ENCODE measurements around the gene MED13L. TPM values are rescaled to one million over a fixed set of nuclear protein-coding genes. Genes with fewer than 3 reads are reported as not detected.

Gene MED13L
- total RNA-seq, 1 donor from 2014 or later, result 39.8 TPM

DNA sequence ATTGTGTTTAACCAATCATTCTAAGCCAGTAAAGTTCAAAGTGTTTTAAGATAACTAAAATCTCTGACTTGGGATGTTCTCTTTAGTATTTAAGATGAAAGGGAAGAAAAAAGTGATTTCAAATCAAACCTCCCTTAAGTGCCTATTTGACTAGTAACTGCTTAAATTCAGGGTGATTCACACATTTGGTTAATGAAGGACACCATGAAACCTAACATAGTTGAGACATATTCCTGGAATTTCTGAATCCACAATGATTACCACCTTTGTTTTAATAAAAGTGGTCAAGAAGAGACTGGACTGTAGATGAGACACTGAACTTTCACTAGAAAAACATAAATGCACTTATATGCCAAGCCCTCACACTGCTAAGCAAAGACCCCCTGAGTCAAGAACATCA is 138.7 kb downstream of the MED13L start:
- FAIRE-seq (no peak), DNase-seq (ENCODE audit: low read depth) (peak; percentile 47)

DNA sequence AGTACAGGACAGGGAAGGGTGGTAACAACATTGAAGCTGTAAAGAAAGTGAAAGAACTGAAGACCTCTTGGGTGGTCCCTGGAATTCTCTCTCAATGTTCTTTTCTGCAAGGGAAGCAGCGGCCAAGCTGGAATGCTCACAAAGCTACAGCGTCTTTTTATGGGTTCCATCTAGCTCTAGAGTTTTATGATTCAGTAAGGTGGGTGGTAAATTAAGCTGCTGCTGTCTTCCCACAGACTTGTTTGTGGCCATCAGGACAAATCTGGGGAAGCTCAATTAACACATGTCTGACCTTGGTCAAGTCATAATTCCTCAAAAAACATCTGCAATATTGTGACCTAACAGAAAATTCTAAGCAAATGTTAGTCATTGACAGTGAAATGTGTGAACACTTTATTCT is 139.1 kb downstream of the MED13L start:
- FAIRE-seq (no peak), DNase-seq (ENCODE audit: low read depth) (no peak)
- Histone ChIP-seq H3K4me3 (ENCODE audit: low read depth, low read length) (no peak overlapping the region), H3K27me3 (ENCODE audit: control insufficient read depth, insufficient read depth, low read length) (no peaks in the 10 kb centered on the region), H3K36me3 (ENCODE audit: control insufficient read depth, insufficient read depth, low read length) (no peaks in the 10 kb centered on the region)
- TF ChIP-seq, protein P1, sequence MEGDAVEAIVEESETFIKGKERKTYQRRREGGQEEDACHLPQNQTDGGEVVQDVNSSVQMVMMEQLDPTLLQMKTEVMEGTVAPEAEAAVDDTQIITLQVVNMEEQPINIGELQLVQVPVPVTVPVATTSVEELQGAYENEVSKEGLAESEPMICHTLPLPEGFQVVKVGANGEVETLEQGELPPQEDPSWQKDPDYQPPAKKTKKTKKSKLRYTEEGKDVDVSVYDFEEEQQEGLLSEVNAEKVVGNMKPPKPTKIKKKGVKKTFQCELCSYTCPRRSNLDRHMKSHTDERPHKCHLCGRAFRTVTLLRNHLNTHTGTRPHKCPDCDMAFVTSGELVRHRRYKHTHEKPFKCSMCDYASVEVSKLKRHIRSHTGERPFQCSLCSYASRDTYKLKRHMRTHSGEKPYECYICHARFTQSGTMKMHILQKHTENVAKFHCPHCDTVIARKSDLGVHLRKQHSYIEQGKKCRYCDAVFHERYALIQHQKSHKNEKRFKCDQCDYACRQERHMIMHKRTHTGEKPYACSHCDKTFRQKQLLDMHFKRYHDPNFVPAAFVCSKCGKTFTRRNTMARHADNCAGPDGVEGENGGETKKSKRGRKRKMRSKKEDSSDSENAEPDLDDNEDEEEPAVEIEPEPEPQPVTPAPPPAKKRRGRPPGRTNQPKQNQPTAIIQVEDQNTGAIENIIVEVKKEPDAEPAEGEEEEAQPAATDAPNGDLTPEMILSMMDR (IDR thresholded peaks at IDR 0.05; ENCODE audit: insufficient read depth, low read length, severe bottlenecking), result no peak

More for the DNA sequence above, 138.7 kb downstream of the MED13L start:
- H3K36me3 ChIP-seq (ENCODE audit: control insufficient read depth, insufficient read depth, low read length), result no peaks in the 10 kb centered on the region
- no peaks in the 10 kb centered on the region for H3K27me3 ChIP-seq (ENCODE audit: control insufficient read depth, insufficient read depth, low read length)
- no peak overlapping the region for H3K4me3 ChIP-seq (ENCODE audit: low read depth, low read length)
- TF ChIP-seq, protein P1 (IDR thresholded peaks at IDR 0.05; ENCODE audit: insufficient read depth, low read length, severe bottlenecking), result no peak

DNA sequence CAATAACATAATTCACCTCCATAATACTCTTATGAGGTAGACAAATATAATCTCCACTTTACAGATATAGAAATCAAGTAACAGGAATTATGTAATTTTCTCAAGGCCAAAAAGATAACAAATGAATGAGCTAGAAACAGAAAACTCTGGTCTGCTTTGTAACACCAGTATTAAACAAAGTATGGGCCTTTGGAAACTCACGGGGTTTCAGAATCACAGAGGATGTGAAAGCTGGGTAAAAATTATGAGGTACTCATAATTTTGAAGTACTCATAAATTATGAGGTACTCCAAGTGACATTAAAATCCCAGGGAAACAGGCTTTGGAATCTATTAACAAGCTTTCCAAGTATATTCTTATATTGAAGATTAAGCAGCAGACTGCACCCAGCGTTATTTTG is 140.2 kb downstream of the MED13L start:
- DNase-seq (ENCODE audit: low read depth) (no peak), FAIRE-seq (no peak)
- H3K36me3 ChIP-seq (ENCODE audit: control insufficient read depth, insufficient read depth, low read length), result no peaks in the 10 kb centered on the region
- TF ChIP-seq, protein P1 (IDR thresholded peaks at IDR 0.05; ENCODE audit: insufficient read depth, low read length, severe bottlenecking), result no peak
- H3K27me3 ChIP-seq (ENCODE audit: control insufficient read depth, insufficient read depth, low read length), result no peaks in the 10 kb centered on the region
- no peak overlapping the region for H3K4me3 ChIP-seq (ENCODE audit: low read depth, low read length)

DNA sequence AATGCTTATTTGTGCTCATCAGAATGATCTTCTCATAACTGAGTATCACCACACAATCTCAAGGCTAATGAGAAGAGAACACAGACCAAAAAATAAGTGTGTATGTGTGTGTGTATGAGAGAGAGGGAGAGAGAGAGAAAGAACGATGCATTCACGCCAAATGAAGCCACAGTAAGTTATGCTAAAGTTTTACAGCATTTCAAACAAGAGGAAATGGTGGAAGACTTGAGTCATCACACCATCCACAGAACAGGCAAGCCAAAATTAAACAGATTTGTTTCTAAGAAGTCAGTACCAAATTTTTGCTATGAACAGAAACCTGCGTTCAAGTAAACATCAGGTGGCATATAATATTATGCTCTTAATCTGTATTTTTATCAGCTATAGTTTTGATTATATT is 141.2 kb downstream of the MED13L start:
- TF ChIP-seq, protein P1 (IDR thresholded peaks at IDR 0.05; ENCODE audit: insufficient read depth, low read length, severe bottlenecking), result no peak
- Histone ChIP-seq H3K4me3 (ENCODE audit: low read depth, low read length) (no peak overlapping the region), H3K27me3 (ENCODE audit: control insufficient read depth, insufficient read depth, low read length) (no peaks in the 10 kb centered on the region), H3K36me3 (ENCODE audit: control insufficient read depth, insufficient read depth, low read length) (no peaks in the 10 kb centered on the region)
- FAIRE-seq, result no peak
- DNase-seq (ENCODE audit: low read depth), result no peak

DNA sequence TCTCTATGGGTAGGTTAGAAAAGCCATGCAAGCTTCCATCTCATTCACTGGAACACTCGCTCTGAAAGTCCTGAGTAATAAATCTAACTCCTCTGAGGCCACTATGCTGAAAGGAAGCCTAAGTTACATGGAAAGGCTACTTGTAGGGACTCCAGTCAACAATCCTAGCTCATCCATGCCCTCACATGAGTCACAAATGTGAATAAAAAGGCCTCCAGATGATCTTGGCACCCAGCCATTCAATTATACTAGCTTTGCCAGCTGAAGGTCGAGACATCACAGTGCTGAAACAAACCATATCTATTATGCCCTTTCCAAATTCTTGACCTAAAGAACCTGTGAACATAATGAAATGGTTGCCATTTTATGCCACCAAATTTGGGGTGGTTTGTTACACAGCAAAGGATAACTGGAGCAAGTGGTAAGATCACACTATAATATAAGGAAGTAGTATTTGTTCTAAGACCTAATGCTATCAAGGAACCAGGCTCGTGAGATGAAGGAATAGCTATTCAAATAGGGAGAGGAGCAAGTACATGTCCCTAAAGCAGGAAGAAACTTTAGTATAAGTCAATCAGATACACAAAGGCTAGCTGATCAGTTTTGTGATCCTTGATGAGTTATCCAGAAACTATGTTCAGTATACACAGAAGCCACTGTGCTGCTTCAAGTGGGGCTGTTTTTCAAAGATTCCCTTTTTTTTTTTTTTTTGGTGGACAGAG is 142.1 kb downstream of the MED13L start:
- H3K4me3 ChIP-seq (ENCODE audit: low read depth, low read length), result no peak overlapping the region
- peak; percentile 84 for DNase-seq (ENCODE audit: low read depth)
- FAIRE-seq, result no peak

More for the DNA sequence above, 142.1 kb downstream of the MED13L start:
- TF ChIP-seq, protein P1 (IDR thresholded peaks at IDR 0.05; ENCODE audit: insufficient read depth, low read length, severe bottlenecking), result no peak
- no peaks in the 10 kb centered on the region for H3K36me3 ChIP-seq (ENCODE audit: control insufficient read depth, insufficient read depth, low read length)
- H3K27me3 ChIP-seq (ENCODE audit: control insufficient read depth, insufficient read depth, low read length), result no peaks in the 10 kb centered on the region

Measured in bronchial epithelial cell (primary cell).